HL-60 (cell line): ENCODE results near the gene MRPL57.
"Not testable (repeated sequence)": the region's sequence is repeated elsewhere in the genome, so short reads cannot be mapped to it uniquely, and the experiment has no call there.

Source experiments
- DNase-seq, 2 experiments: peaks; one replicate each; pipeline ENCODE4 v3.0.0-alpha.2; 2010 to 2020; ENCODE audit warnings: low read depth in 1 of 2, low spot score in 1 of 2
- H3K27ac ChIP-seq: fragments of 250-450 bp; sonication (Bioruptor Pico); replicated peaks from 2 replicates; pipeline ENCODE4 v1.5.1; 2020; ENCODE audit warnings: mild to moderate bottlenecking, moderate library complexity
- H3K27me3 ChIP-seq: fragments of 250-450 bp; sonication (Bioruptor Pico); 2 replicates; pipeline ENCODE4 v1.5.1; 2021; ENCODE audit warnings: mild to moderate bottlenecking, moderate library complexity; ENCODE audit not compliant: insufficient read depth, poor library complexity, severe bottlenecking
- H3K4me3 ChIP-seq: replicated peaks from 2 replicates; pipeline ENCODE4 v1.5.1; 2011; ENCODE audit warnings: mild to moderate bottlenecking, control low read depth, low read length; ENCODE audit not compliant: insufficient read depth
- GABPA ChIP-seq: IDR thresholded peaks from 2 replicates; pipeline ENCODE4 v1.6.1; 2012; ENCODE audit warnings: low read depth
- POLR2AphosphoS5 ChIP-seq: IDR thresholded peaks from 2 replicates; pipeline ENCODE4 v1.6.1; 2012; ENCODE audit warnings: low read depth
- REST ChIP-seq: IDR thresholded peaks from 2 replicates; pipeline ENCODE4 v1.6.1; 2012; ENCODE audit warnings: low read depth; ENCODE audit not compliant: insufficient replicate concordance
- SPI1 ChIP-seq: IDR thresholded peaks from 2 replicates; pipeline ENCODE4 v1.6.1; 2012; ENCODE audit warnings: low read depth, mild to moderate bottlenecking, borderline replicate concordance
- TF ChIP-seq, protein P1 (sequence below): IDR thresholded peaks from one replicate; pipeline ENCODE4 v1.5.1; 2011; ENCODE audit warnings: low read length, control low read depth, inconsistent platforms; ENCODE audit not compliant: insufficient read depth

MRPL57 gene

GRCh38 chr13:21212138-21212775, 35.8 kb downstream of the MRPL57 start:
- H3K27me3 ChIP-seq: no peaks in the 10 kb centered on the region
- TF ChIP-seq SPI1: no peak
- no peak for TF ChIP-seq GABPA
- TF ChIP-seq REST: no peak

DNA sequence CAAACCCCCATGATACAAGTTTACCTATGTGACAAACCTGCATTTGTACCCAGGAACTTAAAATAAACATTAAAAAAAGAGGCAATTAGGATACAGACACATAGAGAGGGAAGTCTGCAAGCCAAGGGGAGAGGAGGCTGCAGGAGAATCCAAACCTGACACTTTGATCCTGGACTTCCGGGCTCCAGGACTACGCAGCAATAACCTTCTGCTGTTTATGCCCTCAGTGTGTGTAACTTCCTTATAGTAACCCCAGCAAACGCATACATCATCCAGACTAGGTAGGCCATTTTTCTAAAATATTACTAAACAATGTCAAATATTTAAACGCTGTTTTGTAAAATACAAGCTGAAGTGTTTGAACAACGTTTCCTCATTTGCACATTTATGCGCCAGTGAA, 39.0 kb downstream of the MRPL57 start:
- not testable (repeated sequence) for H3K27ac ChIP-seq, DNase-seq, H3K4me3 ChIP-seq, H3K27me3 ChIP-seq

More at GRCh38 chr13:21212138-21212775, 35.8 kb downstream of the MRPL57 start:
- Histone ChIP-seq H3K27ac (no peak overlapping the region), H3K4me3 (no peak overlapping the region)
- no peak for DNase-seq

DNA sequence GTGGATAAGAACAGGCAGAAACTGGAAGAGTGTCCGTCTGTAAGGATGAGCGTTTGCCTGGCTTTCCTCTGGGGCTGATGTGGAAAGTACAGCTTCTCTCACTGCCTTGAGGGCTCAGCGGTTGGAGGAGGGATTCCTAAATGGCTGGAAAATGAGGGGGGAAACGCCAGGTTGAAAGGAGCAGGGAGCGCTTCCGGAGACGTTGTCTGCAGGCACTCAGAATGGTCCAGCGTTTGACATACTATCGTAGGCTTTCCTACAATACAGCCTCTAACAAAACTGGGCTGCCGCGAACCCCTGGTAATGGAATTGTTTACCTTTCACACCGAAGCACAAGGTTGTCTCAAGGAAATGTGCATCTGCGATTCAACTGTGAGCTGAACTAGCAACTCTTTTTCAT, 39.9 kb downstream of the MRPL57 start:
- no peak for DNase-seq
- Histone ChIP-seq H3K4me3 (no peak overlapping the region), H3K27me3 (no peaks in the 10 kb centered on the region), H3K27ac (no peak overlapping the region)
- TF ChIP-seq GABPA: no peak
- TF ChIP-seq REST: no peak
- TF ChIP-seq, protein P1, sequence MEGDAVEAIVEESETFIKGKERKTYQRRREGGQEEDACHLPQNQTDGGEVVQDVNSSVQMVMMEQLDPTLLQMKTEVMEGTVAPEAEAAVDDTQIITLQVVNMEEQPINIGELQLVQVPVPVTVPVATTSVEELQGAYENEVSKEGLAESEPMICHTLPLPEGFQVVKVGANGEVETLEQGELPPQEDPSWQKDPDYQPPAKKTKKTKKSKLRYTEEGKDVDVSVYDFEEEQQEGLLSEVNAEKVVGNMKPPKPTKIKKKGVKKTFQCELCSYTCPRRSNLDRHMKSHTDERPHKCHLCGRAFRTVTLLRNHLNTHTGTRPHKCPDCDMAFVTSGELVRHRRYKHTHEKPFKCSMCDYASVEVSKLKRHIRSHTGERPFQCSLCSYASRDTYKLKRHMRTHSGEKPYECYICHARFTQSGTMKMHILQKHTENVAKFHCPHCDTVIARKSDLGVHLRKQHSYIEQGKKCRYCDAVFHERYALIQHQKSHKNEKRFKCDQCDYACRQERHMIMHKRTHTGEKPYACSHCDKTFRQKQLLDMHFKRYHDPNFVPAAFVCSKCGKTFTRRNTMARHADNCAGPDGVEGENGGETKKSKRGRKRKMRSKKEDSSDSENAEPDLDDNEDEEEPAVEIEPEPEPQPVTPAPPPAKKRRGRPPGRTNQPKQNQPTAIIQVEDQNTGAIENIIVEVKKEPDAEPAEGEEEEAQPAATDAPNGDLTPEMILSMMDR: no peak
- TF ChIP-seq SPI1: no peak
- no peak for TF ChIP-seq POLR2AphosphoS5

DNA sequence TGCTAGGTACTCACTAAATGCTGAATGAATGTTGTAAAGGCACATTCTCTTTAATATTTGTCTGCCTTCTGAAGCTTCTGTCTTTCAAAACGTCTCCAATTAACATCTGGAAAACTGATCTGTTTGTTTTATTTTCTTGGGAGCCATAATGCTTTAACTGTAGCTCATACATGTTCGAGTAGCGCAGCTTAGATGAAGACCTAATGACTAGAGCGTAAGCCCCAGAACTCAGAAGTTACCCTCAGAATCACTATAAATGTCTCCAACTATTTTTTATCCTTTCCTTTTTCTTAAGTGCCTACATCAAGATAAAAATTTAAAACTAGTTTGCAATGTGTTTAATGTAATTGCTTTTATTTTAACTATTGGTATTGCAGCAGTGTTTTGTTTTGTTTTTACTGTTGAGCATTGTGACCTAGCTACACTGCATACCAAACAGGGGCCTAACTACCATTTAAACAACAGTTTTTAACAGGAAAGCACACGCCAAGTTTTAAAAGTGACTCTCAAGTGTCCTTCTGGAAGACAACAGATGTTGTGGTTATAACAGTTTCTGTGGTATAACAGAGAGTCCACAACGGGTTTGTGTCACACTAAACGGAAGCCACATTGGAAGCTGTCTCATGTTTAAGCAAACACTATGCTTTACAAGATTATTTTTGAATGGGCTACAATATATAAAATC, 42.0 kb downstream of the MRPL57 start:
- Histone ChIP-seq H3K27ac (peak overlapping the region; percentile 92), H3K27me3 (no peaks in the 10 kb centered on the region), H3K4me3 (no peak overlapping the region)
- peak; percentile 30 to 76 for DNase-seq
- TF ChIP-seq GABPA (no peak), POLR2AphosphoS5 (peak; percentile 75), SPI1 (no peak), REST (no peak)
- TF ChIP-seq, protein P1: no peak
